Smooth muscle cell (in vitro differentiated cells): ENCODE data around the gene MAGI1. TPM values are rescaled to one million over a fixed set of nuclear protein-coding genes. Genes with fewer than 3 reads are reported as not detected.
"Not testable (repeated sequence)": the region's sequence is repeated elsewhere in the genome, so short reads cannot be mapped to it uniquely, and the experiment has no call there.

ENCODE experiments used
- DNase-seq: peaks from one replicate; lab custom pipeline; 2025; ENCODE audit not compliant: unreplicated experiment; lab: John Stamatoyannopoulos, UW
- H2AFZ ChIP-seq: fragments of 200-600 bp; sonication (generic); 2 replicates; pipeline ENCODE4 v1.6.0; 2016; ENCODE audit warnings: antibody characterized with exemption, low read depth, mild to moderate bottlenecking
- H3F3A ChIP-seq: fragments of 200-600 bp; sonication (generic); 2 replicates; pipeline ENCODE4 v1.6.0; 2017; ENCODE audit warnings: antibody characterized with exemption, low read depth
- H3K27ac ChIP-seq: fragments of 200-600 bp; sonication (generic); 2 replicates; pipeline ENCODE4 v1.5.1; 2016; ENCODE audit warnings: low read depth, mild to moderate bottlenecking
- H3K27me3 ChIP-seq: fragments of 200-600 bp; sonication (generic); 2 replicates; pipeline ENCODE4 v1.6.1; 2016; ENCODE audit warnings: low read depth, mild to moderate bottlenecking
- H3K36me3 ChIP-seq: fragments of 200-600 bp; sonication (generic); 2 replicates; pipeline ENCODE4 v1.5.1; 2016; ENCODE audit warnings: low read depth
- H3K4me1 ChIP-seq: fragments of 200-600 bp; sonication (generic); 2 replicates; pipeline ENCODE4 v1.5.1; 2016; ENCODE audit warnings: low read depth
- H3K4me2 ChIP-seq: fragments of 200-600 bp; sonication (generic); 2 replicates; pipeline ENCODE4 v1.6.0; 2016; ENCODE audit warnings: mild to moderate bottlenecking
- H3K4me3 ChIP-seq: fragments of 200-600 bp; sonication (generic); 2 replicates; pipeline ENCODE4 v1.5.1; 2016; ENCODE audit warnings: mild to moderate bottlenecking
- H3K79me2 ChIP-seq: fragments of 200-600 bp; sonication (generic); 2 replicates; pipeline ENCODE4 v1.6.0; 2016; ENCODE audit warnings: low read depth, mild to moderate bottlenecking
- H3K9ac ChIP-seq: fragments of 200-600 bp; sonication (generic); 2 replicates; pipeline ENCODE4 v1.6.0; 2016; ENCODE audit warnings: low read depth
- H3K9me3 ChIP-seq: fragments of 200-600 bp; sonication (generic); replicated peaks from 2 replicates; pipeline ENCODE4 v1.5.1; 2016; ENCODE audit warnings: low read depth
- H4K20me1 ChIP-seq: fragments of 200-600 bp; sonication (generic); 2 replicates; pipeline ENCODE4 v1.6.0; 2016; ENCODE audit warnings: low read depth
- CTCF ChIP-seq: fragments of 200-600 bp; sonication (generic); IDR thresholded peaks from 2 replicates; pipeline ENCODE4 v1.5.1; 2017; ENCODE audit warnings: borderline replicate concordance, mild to moderate bottlenecking, antibody characterized with exemption; ENCODE audit not compliant: insufficient read depth, poor library complexity, severe bottlenecking
- WGBS: methylation state at CpG from one replicate; pipeline ENCODE4 v1.1.7; 2016; ENCODE audit warnings: low lambda C conversion rate; 5-methylcytosine and 5-hydroxymethylcytosine counted together
- polyA plus RNA-seq: library from polyadenylated mRNA; unstranded; fragments of >200 nt; fragmentation: Nextera tagmentation; extraction: Ambion mirVana; gene quantifications from 2 replicates; pipeline ENCODE4 v1.2.1, GENCODE V29; 2016
- total RNA-seq: library from RNA; depleted of rRNA; stranded (reverse); fragments of >200 nt; gene quantifications from 2 replicates; pipeline ENCODE4 v1.2.3, GENCODE V29; 2014

The MAGI1 gene
- total and polyA plus RNA-seq, 2 experiments from 2014 or later = 9.9 to 23.3 TPM

- H4K20me1 ChIP-seq = peaks cover 42% of the 10 kb centered on the region
Observed at GRCh38 chr3:65720989-65721737, 317.6 kb downstream of the MAGI1 start.

GRCh38 chr3:65719639-65720038, 319.1 kb downstream of the MAGI1 start:
- not testable (repeated sequence) for H3K27me3 ChIP-seq, H3K4me3 ChIP-seq, H3F3A ChIP-seq, H3K36me3 ChIP-seq, H3K4me2 ChIP-seq, H3K9me3 ChIP-seq, H3K79me2 ChIP-seq, DNase-seq, H3K9ac ChIP-seq, H3K27ac ChIP-seq, H2AFZ ChIP-seq
- 100% methylated on average over 1 of the region's 1 CpG for WGBS
- peaks cover 10% of the 10 kb centered on the region for H3K4me1 ChIP-seq
- peaks cover 38% of the 10 kb centered on the region for H4K20me1 ChIP-seq

More at GRCh38 chr3:65720989-65721737, 317.6 kb downstream of the MAGI1 start:
- Histone ChIP-seq H3K79me2 (no peaks in the 10 kb centered on the region), H2AFZ (no peak overlapping the region), H3K27me3 (no peaks in the 10 kb centered on the region), H3K4me2 (peak overlapping the region; percentile 41), H3K27ac (no peak overlapping the region), H3K9ac (no peak overlapping the region), H3F3A (no peaks in the 10 kb centered on the region), H3K4me3 (no peak overlapping the region), H3K9me3 (no peaks in the 10 kb centered on the region), H3K4me1 (peaks cover 6% of the 10 kb centered on the region), H3K36me3 (no peaks in the 10 kb centered on the region)
- 85% methylated on average over 4 of the region's 4 CpGs for WGBS
- DNase-seq = no peak
- no peak for TF ChIP-seq CTCF

GRCh38 chr3:65717676-65718346, 320.9 kb downstream of the MAGI1 start:
- no peaks in the 10 kb centered on the region for H3F3A ChIP-seq
- H3K36me3 ChIP-seq = no peaks in the 10 kb centered on the region
- no peaks in the 10 kb centered on the region for H3K27me3 ChIP-seq
- 89% methylated on average over 4 of the region's 4 CpGs for WGBS
- H3K9me3 ChIP-seq = no peaks in the 10 kb centered on the region
- H3K27ac ChIP-seq = no peak overlapping the region
- peaks cover 32% of the 10 kb centered on the region for H4K20me1 ChIP-seq
- H3K9ac ChIP-seq = no peak overlapping the region
- H3K4me2 ChIP-seq = no peak overlapping the region
- H3K4me1 ChIP-seq = peaks cover 20% of the 10 kb centered on the region
- no peak overlapping the region for H3K4me3 ChIP-seq
- DNase-seq = no peak
- H3K79me2 ChIP-seq = no peaks in the 10 kb centered on the region
- no peak for TF ChIP-seq CTCF
- no peak overlapping the region for H2AFZ ChIP-seq

- 77% methylated on average over 4 of the region's 4 CpGs for WGBS
- TF ChIP-seq CTCF = no peak
- Histone ChIP-seq H3F3A (no peaks in the 10 kb centered on the region), H3K27ac (no peak overlapping the region), H3K4me1 (peaks cover 20% of the 10 kb centered on the region), H3K4me3 (no peak overlapping the region), H2AFZ (no peak overlapping the region), H3K27me3 (no peaks in the 10 kb centered on the region), H3K36me3 (no peaks in the 10 kb centered on the region), H3K9ac (no peak overlapping the region), H3K9me3 (no peaks in the 10 kb centered on the region), H3K79me2 (no peaks in the 10 kb centered on the region), H4K20me1 (peaks cover 27% of the 10 kb centered on the region), H3K4me2 (no peak overlapping the region)
- DNase-seq = no peak
Observed at GRCh38 chr3:65716071-65716751, 322.5 kb downstream of the MAGI1 start.
